OCI-LY7 (cell line): ENCODE data around the gene LRIT1. TPM values are rescaled to one million over a fixed set of nuclear protein-coding genes. Genes with fewer than 3 reads are reported as not detected.
A peak's percentile ranks its signal among the peaks of the same experiment; 100 is the strongest.

Source experiments
- BruUV-seq: library from RNA; stranded (reverse); fragments of 400-500 nt; replicated peaks from 2 replicates; lab custom pipeline; 2021; lab: Mats Ljungman, UMichigan
- CTCF ChIA-PET: fragments of 300-600 bp; sonication (Branson Sonifier 250); formaldehyde crosslinking; loops from one replicate; lab custom pipeline; 2022; ENCODE audit warnings: antibody characterized with exemption; ENCODE audit not compliant: unreplicated experiment; lab: Charles Lee
- POLR2A ChIA-PET: fragments of 300-600 bp; sonication (Branson Sonifier 250); formaldehyde crosslinking; loops from one replicate; lab custom pipeline; 2022; ENCODE audit warnings: antibody characterized with exemption; lab: Charles Lee
- DNase-seq: peaks from one replicate; pipeline ENCODE4 v3.0.0-alpha.2; 2015; ENCODE audit warnings: low spot score
- H2AFZ ChIP-seq: fragments of 200-600 bp; sonication (generic), shearing (Covaris generic); 2 replicates; pipeline ENCODE4 v1.6.1; 2014; ENCODE audit warnings: mild to moderate bottlenecking, antibody characterized with exemption, low read length, moderate library complexity
- H3K27ac ChIP-seq: fragments of 200-600 bp; sonication (generic); 2 replicates; pipeline ENCODE4 v1.5.1; 2014; ENCODE audit warnings: mixed run types, low read depth, mild to moderate bottlenecking, moderate library complexity, low read length, inconsistent platforms; ENCODE audit not compliant: poor library complexity, severe bottlenecking
- H3K36me3 ChIP-seq: fragments of 200-600 bp; sonication (generic); 2 replicates; pipeline ENCODE4 v1.6.1; 2014; ENCODE audit warnings: mild to moderate bottlenecking, antibody characterized with exemption, low read length, moderate library complexity, mixed read lengths; ENCODE audit not compliant: insufficient read depth
- H3K4me1 ChIP-seq: fragments of 200-600 bp; sonication (generic); 2 replicates; pipeline ENCODE4 v1.5.1; 2014; ENCODE audit warnings: mild to moderate bottlenecking, low read length; ENCODE audit not compliant: insufficient read depth, poor library complexity, severe bottlenecking
- H3K4me2 ChIP-seq: fragments of 200-600 bp; sonication (generic); 2 replicates; pipeline ENCODE4 v1.6.1; 2014; ENCODE audit warnings: mild to moderate bottlenecking, low read length
- H3K4me3 ChIP-seq: fragments of 200-600 bp; sonication (generic); 2 replicates; pipeline ENCODE4 v1.5.1; 2014; ENCODE audit warnings: mild to moderate bottlenecking, low read depth, low read length; ENCODE audit not compliant: poor library complexity, severe bottlenecking
- H3K79me2 ChIP-seq: fragments of 200-600 bp; sonication (generic); 2 replicates; pipeline ENCODE4 v1.6.1; 2016; ENCODE audit warnings: low read depth, mild to moderate bottlenecking, low read length, moderate library complexity, mixed read lengths; ENCODE audit not compliant: insufficient read depth
- H3K9me2 ChIP-seq: fragments of 200-600 bp; sonication (generic); 2 replicates; pipeline ENCODE4 v1.6.1; 2016; ENCODE audit warnings: mild to moderate bottlenecking, low read length, mixed read lengths; ENCODE audit not compliant: insufficient read depth
- H3K9me3 ChIP-seq: fragments of 200-600 bp; sonication (generic); 2 replicates; pipeline ENCODE4 v1.6.1; 2014; ENCODE audit warnings: mild to moderate bottlenecking, mixed run types, low read length, mixed read lengths
- H4K20me1 ChIP-seq: fragments of 200-600 bp; sonication (generic); 2 replicates; pipeline ENCODE4 v1.6.1; 2014; ENCODE audit warnings: mild to moderate bottlenecking, antibody characterized with exemption, low read length, moderate library complexity, mixed read lengths; ENCODE audit not compliant: insufficient read depth
- EZH2phosphoT487 ChIP-seq: fragments of 200-600 bp; sonication (generic); IDR thresholded peaks from 2 replicates; pipeline ENCODE4 v1.6.1; 2018; ENCODE audit warnings: low read depth, borderline replicate concordance, mild to moderate bottlenecking, mixed run types, antibody characterized with exemption, low read length, moderate library complexity, mixed read lengths
- intact Hi-C: fragments of 100-400 bp; cut with micrococcal nuclease; formaldehyde crosslinking; loops from one replicate; pipeline ENCODE4 v1.10.0; 2022; ENCODE audit not compliant: unreplicated experiment
- total RNA-seq, 2 experiments: library from RNA; depleted of rRNA in 1 of 2; stranded (reverse); fragments of >200 nt in 1 of 2; shearing (Covaris generic) in 1 of 2; gene quantifications; 2 replicates each; pipeline ENCODE4 v1.2.3, GENCODE V29; 2014 to 2022
- TF ChIP-seq, protein P1 (sequence below): fragments of 200-600 bp; sonication (generic); conservative IDR thresholded peaks from 2 replicates; pipeline ENCODE4 v1.5.1; 2014; ENCODE audit warnings: mild to moderate bottlenecking, antibody characterized with exemption, low read length, moderate library complexity, mixed read lengths

The LRIT1 gene
- total RNA-seq, 2 experiments from 2014 or later: not detected

DNA sequence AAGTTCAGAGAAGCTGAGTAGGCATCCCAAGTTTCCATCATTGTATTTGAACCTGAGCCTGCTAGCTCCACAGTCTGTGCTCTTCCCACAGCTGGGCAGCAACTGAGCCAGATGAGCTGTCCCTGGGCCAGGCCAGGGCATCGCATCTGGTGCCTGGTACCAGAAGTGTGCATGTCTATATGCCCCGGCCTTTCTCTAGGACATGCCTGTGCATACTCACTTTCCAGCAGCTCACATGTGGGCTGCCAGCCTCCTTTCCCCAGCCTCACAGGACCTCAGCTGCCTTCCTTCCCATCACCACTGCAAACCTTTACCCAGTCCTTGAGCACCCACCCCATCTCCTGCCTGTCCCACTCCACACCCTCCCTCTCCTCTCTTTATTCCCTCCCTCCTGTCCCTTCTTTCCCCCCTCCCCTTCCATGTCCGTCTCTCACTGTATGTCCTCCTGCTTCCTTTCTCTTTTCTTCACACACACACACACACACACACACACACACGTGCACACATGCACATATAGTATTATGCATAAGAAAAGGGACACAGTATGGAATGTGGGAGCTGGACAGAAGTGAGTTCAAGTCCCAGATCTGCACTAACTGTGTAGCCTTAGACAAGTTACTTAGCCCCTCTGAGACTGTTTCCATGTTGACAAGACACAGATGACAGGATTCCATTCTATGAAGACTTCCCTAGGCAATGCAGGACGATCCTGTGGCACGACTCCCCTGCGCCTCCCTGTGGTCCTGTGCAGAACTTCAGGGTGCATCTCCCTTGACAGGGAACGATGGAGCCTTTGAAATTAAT, 36.1 kb downstream of the LRIT1 start:
- DNase-seq: peak; percentile 67
- Histone ChIP-seq H4K20me1 (no peaks in the 10 kb centered on the region), H3K4me2 (no peak overlapping the region), H3K9me2 (no peaks in the 10 kb centered on the region), H3K27ac (no peak overlapping the region), H3K9me3 (no peaks in the 10 kb centered on the region), H3K79me2 (no peaks in the 10 kb centered on the region), H3K4me3 (no peak overlapping the region), H3K4me1 (no peaks in the 10 kb centered on the region), H3K36me3 (no peaks in the 10 kb centered on the region), H2AFZ (no peak overlapping the region)
- intact Hi-C loops: loop anchor here (1.0 to 2.0 kb wide), 2 partner anchors 44 to 57 kb away; no protein-coding TSS in a partner anchor
- CTCF ChIA-PET: interaction anchor here (0.9 to 1.1 kb wide), 2 partner anchors 38 to 57 kb away, joined by 3 to 4 read pairs; no protein-coding TSS in a partner anchor
- no TSS peak for BruUV-seq
- POLR2A ChIA-PET: interaction anchor here (0.7 to 0.8 kb wide), 2 partner anchors 36 to 112 kb away, joined by 3 to 4 read pairs; no protein-coding TSS in a partner anchor
- no peak for TF ChIP-seq EZH2phosphoT487
- TF ChIP-seq, protein P1, sequence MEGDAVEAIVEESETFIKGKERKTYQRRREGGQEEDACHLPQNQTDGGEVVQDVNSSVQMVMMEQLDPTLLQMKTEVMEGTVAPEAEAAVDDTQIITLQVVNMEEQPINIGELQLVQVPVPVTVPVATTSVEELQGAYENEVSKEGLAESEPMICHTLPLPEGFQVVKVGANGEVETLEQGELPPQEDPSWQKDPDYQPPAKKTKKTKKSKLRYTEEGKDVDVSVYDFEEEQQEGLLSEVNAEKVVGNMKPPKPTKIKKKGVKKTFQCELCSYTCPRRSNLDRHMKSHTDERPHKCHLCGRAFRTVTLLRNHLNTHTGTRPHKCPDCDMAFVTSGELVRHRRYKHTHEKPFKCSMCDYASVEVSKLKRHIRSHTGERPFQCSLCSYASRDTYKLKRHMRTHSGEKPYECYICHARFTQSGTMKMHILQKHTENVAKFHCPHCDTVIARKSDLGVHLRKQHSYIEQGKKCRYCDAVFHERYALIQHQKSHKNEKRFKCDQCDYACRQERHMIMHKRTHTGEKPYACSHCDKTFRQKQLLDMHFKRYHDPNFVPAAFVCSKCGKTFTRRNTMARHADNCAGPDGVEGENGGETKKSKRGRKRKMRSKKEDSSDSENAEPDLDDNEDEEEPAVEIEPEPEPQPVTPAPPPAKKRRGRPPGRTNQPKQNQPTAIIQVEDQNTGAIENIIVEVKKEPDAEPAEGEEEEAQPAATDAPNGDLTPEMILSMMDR: peak; percentile 91

DNA sequence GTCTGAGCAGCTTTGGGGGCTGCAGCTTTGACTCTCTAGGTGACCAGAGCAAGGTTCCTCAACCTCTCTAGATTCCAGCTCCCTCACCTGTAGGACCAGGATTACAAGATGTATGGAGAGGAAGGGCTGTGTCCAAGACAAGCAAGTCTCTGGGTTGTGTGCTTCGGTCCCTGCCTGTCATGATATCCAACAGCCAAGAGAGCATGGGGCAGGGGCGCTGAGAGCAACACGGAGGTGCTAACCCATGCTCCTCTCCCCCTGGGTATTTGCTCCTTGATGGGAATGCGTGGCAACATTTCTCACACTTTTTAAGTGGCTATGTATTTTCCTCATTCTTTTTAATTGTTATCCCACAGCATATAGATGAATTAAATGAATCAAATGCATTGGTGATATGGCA, 36.7 kb downstream of the LRIT1 start:
- no peak for DNase-seq
- no peaks in the 10 kb centered on the region for H3K36me3 ChIP-seq
- BruUV-seq: no TSS peak
- H3K4me1 ChIP-seq: no peaks in the 10 kb centered on the region
- intact Hi-C loops: loop anchor here (1.0 to 2.0 kb wide), 2 partner anchors 44 to 56 kb away; no protein-coding TSS in a partner anchor
- ChIA-PET CTCF (interaction anchor here (0.9 kb wide), 1 partner anchor 56 kb away, joined by 3 read pairs; no protein-coding TSS in a partner anchor), POLR2A (interaction anchor here (0.8 kb wide), 1 partner anchor 35 kb away, joined by 3 read pairs; no protein-coding TSS in a partner anchor)
- H3K9me2 ChIP-seq: no peaks in the 10 kb centered on the region
- H3K27ac ChIP-seq: no peak overlapping the region
- no peaks in the 10 kb centered on the region for H3K79me2 ChIP-seq
- no peaks in the 10 kb centered on the region for H4K20me1 ChIP-seq
- H3K4me2 ChIP-seq: no peak overlapping the region
- no peak for TF ChIP-seq EZH2phosphoT487
- TF ChIP-seq, protein P1: no peak
- no peak overlapping the region for H3K4me3 ChIP-seq
- H3K9me3 ChIP-seq: no peaks in the 10 kb centered on the region
- H2AFZ ChIP-seq: no peak overlapping the region
